IMR-90 (cell line): Measurements from ENCODE around the gene SPRY1. TPM values are rescaled to one million over a fixed set of nuclear protein-coding genes. Genes with fewer than 3 reads are reported as not detected.

Experiments
- ATAC-seq: fragments of 200-7000 bp; cut with Tn5 transposase; 2 replicates; pipeline ENCODE4 v1.9.1; 2020; ENCODE audit warnings: low read depth, mild to moderate bottlenecking, moderate library complexity
- BruUV-seq: library from RNA; stranded (reverse); fragments of 400-500 nt; replicated peaks from 2 replicates; lab custom pipeline; 2021; lab: Mats Ljungman, UMichigan
- CTCF ChIA-PET: fragments of 300-600 bp; formaldehyde crosslinking; extraction: SDS; loops from one replicate; lab custom pipeline; 2021; ENCODE audit warnings: antibody characterized with exemption; lab: Yijun Ruan, JAX
- POLR2A ChIA-PET: fragments of 300-600 bp; sonication (Branson Sonifier 250); formaldehyde crosslinking; loops from one replicate; lab custom pipeline; 2022; ENCODE audit warnings: antibody characterized with exemption; ENCODE audit not compliant: unreplicated experiment; lab: Charles Lee
- DNase-seq: peaks from one replicate; pipeline ENCODE4 v3.0.0; 2013
- H2AFZ ChIP-seq: replicated peaks from 2 replicates; pipeline ENCODE3; 2013; ENCODE audit warnings: low read length, mild to moderate bottlenecking; ENCODE audit not compliant: poor library complexity
- H2AK5ac ChIP-seq: 2 replicates; pipeline ENCODE4 v1.6.1; 2013; ENCODE audit warnings: low read depth, low read length, inconsistent platforms
- H2AK9ac ChIP-seq: replicated peaks from 2 replicates; pipeline ENCODE3; 2013; ENCODE audit warnings: mild to moderate bottlenecking, low read depth, low read length, moderate library complexity; ENCODE audit not compliant: poor library complexity
- H2BK120ac ChIP-seq: 2 replicates; pipeline ENCODE4 v1.6.1; 2013; ENCODE audit warnings: low read depth, low read length, inconsistent platforms
- H2BK15ac ChIP-seq: 3 replicates; pipeline ENCODE4 v1.6.1; 2013; ENCODE audit warnings: low read depth, low read length, inconsistent platforms
- H2BK20ac ChIP-seq: 2 replicates; pipeline ENCODE4 v1.6.1; 2013; ENCODE audit warnings: low read depth, mild to moderate bottlenecking, inconsistent platforms, low read length, moderate library complexity
- H2BK5ac ChIP-seq: 2 replicates; pipeline ENCODE4 v1.6.1; 2013; ENCODE audit warnings: mild to moderate bottlenecking, low read depth, low read length, inconsistent platforms; ENCODE audit not compliant: poor library complexity, severe bottlenecking
- H3K14ac ChIP-seq: replicated peaks from 2 replicates; pipeline ENCODE4 v1.6.1; 2013; ENCODE audit warnings: low read depth, low read length, inconsistent platforms
- H3K18ac ChIP-seq: 2 replicates; pipeline ENCODE4 v1.6.1; 2013; ENCODE audit warnings: low read depth, low read length, control low read depth
- H3K23ac ChIP-seq: 2 replicates; pipeline ENCODE4 v1.6.1; 2013; ENCODE audit warnings: low read depth, low read length, inconsistent platforms
- H3K27ac ChIP-seq: 2 replicates; pipeline ENCODE4 v1.5.1; 2013; ENCODE audit warnings: mild to moderate bottlenecking, control low read depth, low read length; ENCODE audit not compliant: insufficient read depth
- H3K27me3 ChIP-seq: 2 replicates; pipeline ENCODE4 v1.6.1; 2013; ENCODE audit warnings: low read length; ENCODE audit not compliant: control insufficient read depth, insufficient read depth
- H3K36me3 ChIP-seq: 2 replicates; pipeline ENCODE4 v1.6.1; 2013; ENCODE audit warnings: low read length, mixed read lengths; ENCODE audit not compliant: control insufficient read depth, insufficient read depth
- H3K4ac ChIP-seq: 2 replicates; pipeline ENCODE4 v1.6.1; 2013; ENCODE audit warnings: low read depth, low read length, inconsistent platforms
- H3K4me1 ChIP-seq: 2 replicates; pipeline ENCODE4 v1.6.1; 2013; ENCODE audit warnings: low read length, mixed read lengths; ENCODE audit not compliant: control insufficient read depth, insufficient read depth
- H3K4me2 ChIP-seq: 2 replicates; pipeline ENCODE4 v1.6.1; 2013; ENCODE audit warnings: low read depth, mild to moderate bottlenecking, control low read depth, low read length, moderate library complexity
- H3K4me3 ChIP-seq: 2 replicates; pipeline ENCODE4 v1.5.1; 2013; ENCODE audit warnings: low read depth, mild to moderate bottlenecking, control low read depth, low read length, moderate library complexity; ENCODE audit not compliant: insufficient read depth
- H3K56ac ChIP-seq: 2 replicates; pipeline ENCODE4 v1.6.1; 2013; ENCODE audit warnings: low read length, inconsistent platforms; ENCODE audit not compliant: insufficient read depth; ENCODE audit errors: extremely low read depth
- H3K79me1 ChIP-seq, 2 experiments: 2 replicates each; pipeline ENCODE4 v1.6.1; 2013; ENCODE audit warnings: low read length in 2 of 2, inconsistent platforms in 1 of 2, low read depth in 1 of 2
- H3K9ac ChIP-seq: 2 replicates; pipeline ENCODE4 v1.6.1; 2013; ENCODE audit warnings: low read depth, low read length, control low read depth
- H3K9me1 ChIP-seq: 2 replicates; pipeline ENCODE4 v1.6.1; 2013; ENCODE audit warnings: low read length, inconsistent platforms; ENCODE audit not compliant: insufficient read depth
- H3K9me3 ChIP-seq: 2 replicates; pipeline ENCODE4 v1.6.1; 2013; ENCODE audit warnings: low read length; ENCODE audit not compliant: control insufficient read depth, insufficient read depth
- H4K20me1 ChIP-seq: 2 replicates; pipeline ENCODE4 v1.6.1; 2013; ENCODE audit warnings: low read length, inconsistent platforms; ENCODE audit not compliant: insufficient read depth
- H4K5ac ChIP-seq: 2 replicates; pipeline ENCODE4 v1.6.1; 2013; ENCODE audit warnings: mild to moderate bottlenecking, low read depth, low read length, control low read depth
- H4K8ac ChIP-seq, 2 experiments: 2 replicates each; pipeline ENCODE4 v1.6.1; 2013; ENCODE audit warnings: low read depth in 2 of 2, low read length in 2 of 2, control low read depth in 1 of 2, inconsistent platforms in 1 of 2
- H4K91ac ChIP-seq: 2 replicates; pipeline ENCODE4 v1.6.1; 2013; ENCODE audit warnings: low read depth, low read length, inconsistent platforms; ENCODE audit not compliant: insufficient read depth
- BHLHE40 ChIP-seq: fragments of 150-350 bp; IDR thresholded peaks from 2 replicates; pipeline ENCODE4 v1.6.1; 2016; ENCODE audit warnings: mild to moderate bottlenecking, low read depth, low read length
- CEBPB ChIP-seq: IDR thresholded peaks from 2 replicates; pipeline ENCODE4 v1.6.1; 2012; ENCODE audit warnings: low read depth, low read length, improper control_type of control experiment
- CHD1 ChIP-seq: IDR thresholded peaks from 2 replicates; pipeline ENCODE4 v1.6.1; 2012; ENCODE audit warnings: low read depth, low read length, improper control_type of control experiment
- CTCF ChIP-seq: conservative IDR thresholded peaks from 2 replicates; pipeline ENCODE4 v1.5.1; 2012; ENCODE audit warnings: mild to moderate bottlenecking, low read depth, low read length, improper control_type of control experiment
- ELK1 ChIP-seq: fragments of 150-350 bp; IDR thresholded peaks from 2 replicates; pipeline ENCODE4 v1.6.1; 2016; ENCODE audit warnings: low read depth, mild to moderate bottlenecking, low read length, moderate library complexity, borderline replicate concordance
- FOS ChIP-seq: fragments of 150-350 bp; IDR thresholded peaks from 2 replicates; pipeline ENCODE4 v1.6.1; 2016; ENCODE audit warnings: low read depth, low read length
- MAFK ChIP-seq: IDR thresholded peaks from 2 replicates; pipeline ENCODE4 v1.6.1; 2012; ENCODE audit warnings: low read depth, low read length, improper control_type of control experiment
- MAZ ChIP-seq: IDR thresholded peaks from 2 replicates; pipeline ENCODE4 v1.6.1; 2012; ENCODE audit warnings: low read depth, mild to moderate bottlenecking, low read length, improper control_type of control experiment, moderate library complexity, borderline replicate concordance
- MXI1 ChIP-seq: IDR thresholded peaks from 2 replicates; pipeline ENCODE4 v1.6.1; 2012; ENCODE audit warnings: low read depth, mild to moderate bottlenecking, low read length, moderate library complexity, borderline replicate concordance
- NFE2L2 ChIP-seq: fragments of 150-350 bp; IDR thresholded peaks from 2 replicates; pipeline ENCODE4 v1.6.1; 2016; ENCODE audit warnings: low read depth, mild to moderate bottlenecking, low read length
- POLR2A ChIP-seq: IDR thresholded peaks from 2 replicates; pipeline ENCODE4 v1.6.1; 2012; ENCODE audit warnings: mild to moderate bottlenecking, low read depth, low read length
- RAD21 ChIP-seq: IDR thresholded peaks from 2 replicates; pipeline ENCODE4 v1.6.1; 2012; ENCODE audit warnings: low read length, improper control_type of control experiment
- RCOR1 ChIP-seq: IDR thresholded peaks from 2 replicates; pipeline ENCODE4 v1.6.1; 2012; ENCODE audit warnings: mild to moderate bottlenecking, low read length, improper control_type of control experiment; ENCODE audit not compliant: insufficient replicate concordance
- RFX5 ChIP-seq: IDR thresholded peaks from 2 replicates; pipeline ENCODE4 v1.8.0; 2012; ENCODE audit warnings: low read depth, mild to moderate bottlenecking, low read length, moderate library complexity
- SMC3 ChIP-seq: fragments of 150-350 bp; IDR thresholded peaks from 2 replicates; pipeline ENCODE4 v1.6.1; 2016; ENCODE audit warnings: low read depth, mild to moderate bottlenecking, antibody characterized with exemption, low read length, moderate library complexity
- USF2 ChIP-seq: fragments of 150-350 bp; IDR thresholded peaks from 2 replicates; pipeline ENCODE4 v1.6.1; 2017; ENCODE audit warnings: mild to moderate bottlenecking, antibody characterized with exemption, low read length, low read depth
- WGBS, 2 experiments: methylation state at CpG; one replicate each; pipeline versions ENCODE4 v1.1.5 to v1.1.7; 2013; ENCODE audit warnings: missing lambda C conversion rate in 2 of 2; ENCODE audit not compliant: insufficient read length in 1 of 2; ENCODE audit errors: extremely low coverage in 2 of 2; 5-methylcytosine and 5-hydroxymethylcytosine counted together
- dilution Hi-C: fragments of 300-500 bp; cut with HindIII; formaldehyde crosslinking; loops from one replicate; pipeline ENCODE4 v1.14.3; 2018; ENCODE audit warnings: low sequenced_read_pairs; ENCODE audit not compliant: unreplicated experiment
- in situ Hi-C: fragments of 300-500 bp; cut with MboI; formaldehyde crosslinking; loops from 3 replicates; pipeline ENCODE4 v1.14.3; 2019; ENCODE audit warnings: low sequenced_read_pairs, inconsistent platforms, mixed read lengths
- intact Hi-C: fragments of 100-400 bp; cut with micrococcal nuclease; formaldehyde crosslinking; loops from 2 replicates; pipeline ENCODE4 v1.10.0; 2022
- polyA plus RNA-seq, 3 experiments: library from polyadenylated mRNA; depleted of rRNA; stranded (reverse); fragments of >200 nt; gene quantifications; 2 replicates each; pipeline ENCODE4 v1.2.3, GENCODE V29; 2012; ENCODE audit warnings: low replicate concordance in 1 of 3
- total RNA-seq: library from RNA; depleted of rRNA; stranded (reverse); fragments of >200 nt; gene quantifications from 2 replicates; pipeline ENCODE4 v1.2.3, GENCODE V29; 2012

SPRY1 gene
- total and polyA plus RNA-seq, 2 of the 4 experiments (the other 2 are of a cell fraction): 1.4 to 2.2 TPM

- Histone ChIP-seq H3K36me3 (no peaks in the 10 kb centered on the region), H3K4me3 (no peak overlapping the region), H3K9ac (no peak overlapping the region), H4K20me1 (no peaks in the 10 kb centered on the region), H2AFZ (no peak overlapping the region), H2BK20ac (no peak overlapping the region), H3K23ac (no peak overlapping the region), H4K91ac (no peak overlapping the region), H3K9me1 (peaks cover 10% of the 10 kb centered on the region; the same call in 1 of the 2 replicates), H3K79me1 (no peaks in the 10 kb centered on the region; a peak in 1 of 4 replicates), H4K5ac (no peak overlapping the region), H3K27me3 (no peaks in the 10 kb centered on the region), H2BK120ac (no peak overlapping the region), H2BK15ac (no peak overlapping the region; the same call in 2 of the 3 replicates), H2AK9ac (no peak overlapping the region), H3K27ac (no peak overlapping the region), H3K9me3 (peaks cover 3% of the 10 kb centered on the region; the same call in 1 of the 2 replicates), H2BK5ac (no peak overlapping the region), H3K4me1 (peaks cover 5% of the 10 kb centered on the region), H2AK5ac (peak overlapping the region; percentile 32; the same call in 1 of the 2 replicates), H3K4me2 (no peak overlapping the region), H3K18ac (no peak overlapping the region), H4K8ac (no peak overlapping the region), H3K14ac (no peak overlapping the region), H3K56ac (no peak overlapping the region), H3K4ac (0 out of 2 replicates have a peak overlapping the region, but pooled peaks have one; percentile 24)
- in situ Hi-C loops (no loop called here), intact Hi-C loops (no loop called here), dilution Hi-C loops (no loop called here)
- no peak for ATAC-seq
- POLR2A ChIA-PET: interaction anchor here (0.5 kb wide), 1 partner anchor 23 kb away, joined by 3 read pairs; no protein-coding TSS in a partner anchor
- TF ChIP-seq USF2 (no peak), MAFK (no peak), POLR2A (no peak), CTCF (no peak), RAD21 (no peak), RFX5 (no peak), FOS (no peak), RCOR1 (no peak), MXI1 (no peak), MAZ (no peak), ELK1 (no peak), CHD1 (no peak), SMC3 (no peak), BHLHE40 (no peak), CEBPB (no peak), NFE2L2 (no peak)
- 90% methylated on average over 2 of the region's 3 CpGs; no CpG with 5 or more reads in 1 of the 2 experiments for WGBS, 2 experiments
- CTCF ChIA-PET: no interaction called here
- no peak for DNase-seq
- BruUV-seq: no TSS peak
These were observed 31.7 kb upstream of the SPRY1 start for GRCh38 chr4:123364906-123365305.
